H1 (cell line): ENCODE measurements around the gene POLE. TPM values are rescaled to one million over a fixed set of nuclear protein-coding genes. Genes with fewer than 3 reads are reported as not detected.

Source experiments
- CTCF ChIA-PET: fragments of 300-600 bp; sonication (Branson Sonifier 250); formaldehyde crosslinking; loops from one replicate; lab custom pipeline; 2021; ENCODE audit not compliant: partially characterized antibody; lab: Charles Lee
- POLR2A ChIA-PET: fragments of 300-600 bp; sonication (Branson Sonifier 250); formaldehyde crosslinking; loops from one replicate; lab custom pipeline; 2021; ENCODE audit warnings: inconsistent platforms; ENCODE audit not compliant: partially characterized antibody; lab: Charles Lee
- DNase-seq, 2 experiments: peaks; one replicate each; pipeline versions ENCODE4 v3.0.0 to v3.0.0-alpha.2; 2010 to 2022; ENCODE audit warnings: low spot score in 2 of 2, low read depth in 1 of 2, mixed read lengths in 1 of 2
- FAIRE-seq: peaks from 2 replicates; lab custom pipeline; 2011; peaks lifted over from hg19 to GRCh38; lab: Jason Lieb, UNC
- H2AFZ ChIP-seq: 2 replicates; pipeline ENCODE4 v1.8.1; 2012; ENCODE audit warnings: low read length, inconsistent platforms
- H2AK5ac ChIP-seq: 2 replicates; pipeline ENCODE4 v1.6.1; 2013; ENCODE audit warnings: low read depth, low read length
- H2BK120ac ChIP-seq: replicated peaks from 2 replicates; pipeline ENCODE3; 2013; ENCODE audit warnings: low read depth, low read length, inconsistent platforms
- H2BK12ac ChIP-seq: 2 replicates; pipeline ENCODE4 v1.6.1; 2013; ENCODE audit warnings: low read depth, low read length
- H2BK15ac ChIP-seq: 2 replicates; pipeline ENCODE4 v1.6.1; 2013; ENCODE audit warnings: low read length
- H2BK20ac ChIP-seq: 2 replicates; pipeline ENCODE4 v1.6.1; 2013; ENCODE audit warnings: low read length
- H2BK5ac ChIP-seq: 2 replicates; pipeline ENCODE4 v1.6.1; 2013; ENCODE audit warnings: low read depth, low read length
- H3K14ac ChIP-seq: 2 replicates; pipeline ENCODE4 v1.6.1; 2013; ENCODE audit warnings: inconsistent platforms; ENCODE audit not compliant: insufficient read length
- H3K18ac ChIP-seq: 2 replicates; pipeline ENCODE4 v1.6.1; 2013; ENCODE audit warnings: low read length; ENCODE audit errors: extremely low read depth
- H3K23ac ChIP-seq: 2 replicates; pipeline ENCODE4 v1.6.1; 2013; ENCODE audit warnings: inconsistent platforms; ENCODE audit not compliant: insufficient read length
- H3K23me2 ChIP-seq: 2 replicates; pipeline ENCODE4 v1.6.1; 2013; ENCODE audit warnings: low read depth, low read length
- H3K27ac ChIP-seq: 2 replicates; pipeline ENCODE4 v1.6.1; 2011; ENCODE audit warnings: low read depth, low read length, inconsistent platforms
- H3K27me3 ChIP-seq, 4 experiments: replicated peaks in 1 of 4; 1 replicate in 1 of 4; 2 replicates in 3 of 4; pipeline versions ENCODE4 v1.6.1 to v1.8.1; 2011 to 2013; ENCODE audit warnings: low read length in 3 of 4, mild to moderate bottlenecking in 3 of 4, inconsistent platforms in 2 of 4, mixed read lengths in 2 of 4, moderate library complexity in 1 of 4; ENCODE audit not compliant: control insufficient read depth in 3 of 4, insufficient read depth in 3 of 4; ENCODE audit errors: extremely low read depth in 1 of 4
- H3K36me3 ChIP-seq, 4 experiments: 2 replicates each; pipeline versions ENCODE4 v1.6.1 to v1.8.1; 2011 to 2013; ENCODE audit warnings: mild to moderate bottlenecking in 4 of 4, low read length in 3 of 4, moderate library complexity in 2 of 4, control low read depth in 1 of 4, inconsistent platforms in 1 of 4; ENCODE audit not compliant: insufficient read depth in 4 of 4, control insufficient read depth in 2 of 4
- H3K4ac ChIP-seq: replicated peaks from 2 replicates; pipeline ENCODE3; 2013; ENCODE audit warnings: low read length, low read depth, mixed read lengths, inconsistent platforms; ENCODE audit not compliant: insufficient read length
- H3K4me1 ChIP-seq, 4 experiments: replicated peaks in 1 of 4; 1 replicate in 1 of 4; 2 replicates in 3 of 4; pipeline versions ENCODE4 v1.6.1 to v1.8.1; 2011 to 2013; ENCODE audit warnings: low read length in 3 of 4, inconsistent platforms in 2 of 4, mixed read lengths in 1 of 4; ENCODE audit not compliant: insufficient read depth in 4 of 4, control insufficient read depth in 3 of 4
- H3K4me2 ChIP-seq, 2 experiments: 2 replicates each; pipeline versions ENCODE4 v1.6.1 to v1.8.1; 2011 to 2013; ENCODE audit warnings: low read depth in 2 of 2, low read length in 2 of 2, control low read depth in 1 of 2, inconsistent platforms in 1 of 2, mild to moderate bottlenecking in 1 of 2; ENCODE audit not compliant: insufficient read depth in 1 of 2
- H3K4me3 ChIP-seq, 4 experiments: fragments of 200-600, 300-600 bp in 1 of 4; sonication (generic), shearing (Covaris generic), sonication (Bioruptor Twin) in 1 of 4; 2 replicates each; pipeline versions ENCODE4 v1.5.1 to v1.8.1; 2011 to 2016; ENCODE audit warnings: low read length in 4 of 4, low read depth in 3 of 4, control low read depth in 2 of 4, inconsistent platforms in 2 of 4, mild to moderate bottlenecking in 2 of 4, mixed read lengths in 1 of 4, moderate library complexity in 1 of 4; ENCODE audit not compliant: insufficient read depth in 2 of 4; ENCODE audit errors: extremely low read depth in 1 of 4
- H3K56ac ChIP-seq: replicated peaks from 2 replicates; pipeline ENCODE3; 2013; ENCODE audit warnings: low read depth, mild to moderate bottlenecking, mixed read lengths, low read length, inconsistent platforms; ENCODE audit not compliant: insufficient read length
- H3K79me1 ChIP-seq: 2 replicates; pipeline ENCODE4 v1.6.1; 2013; ENCODE audit warnings: low read depth, low read length, control low read depth
- H3K79me2 ChIP-seq, 2 experiments: 2 replicates each; pipeline versions ENCODE4 v1.6.1 to v1.8.1; 2012 to 2013; ENCODE audit warnings: low read length in 2 of 2, mild to moderate bottlenecking in 2 of 2, inconsistent platforms in 1 of 2; ENCODE audit not compliant: insufficient read depth in 2 of 2, control insufficient read depth in 1 of 2
- H3K9ac ChIP-seq, 4 experiments: replicated peaks in 1 of 4; 1 replicate in 1 of 4; 2 replicates in 3 of 4; pipeline versions ENCODE4 v1.6.1 to v1.8.1; 2011 to 2013; ENCODE audit warnings: low read depth in 3 of 4, low read length in 3 of 4, control low read depth in 2 of 4, mild to moderate bottlenecking in 2 of 4, moderate library complexity in 2 of 4, inconsistent platforms in 1 of 4; ENCODE audit errors: extremely low read depth in 1 of 4
- H3K9me3 ChIP-seq, 2 experiments: 2 replicates each; pipeline versions ENCODE4 v1.6.1 to v1.8.1; 2012 to 2013; ENCODE audit warnings: mild to moderate bottlenecking in 2 of 2, moderate library complexity in 2 of 2, control low read depth in 1 of 2, inconsistent platforms in 1 of 2, low read depth in 1 of 2, low read length in 1 of 2, mixed read lengths in 1 of 2; ENCODE audit not compliant: insufficient read depth in 2 of 2
- H4K20me1 ChIP-seq, 2 experiments: replicated peaks in 1 of 2; 2 replicates each; pipeline versions ENCODE3 to v1.8.1; 2011 to 2013; ENCODE audit warnings: inconsistent platforms in 2 of 2, low read length in 2 of 2, mild to moderate bottlenecking in 1 of 2; ENCODE audit not compliant: insufficient read depth in 2 of 2, control insufficient read depth in 1 of 2
- H4K5ac ChIP-seq: 2 replicates; pipeline ENCODE4 v1.6.1; 2013; ENCODE audit warnings: low read length, low read depth, mixed read lengths, inconsistent platforms; ENCODE audit not compliant: insufficient read length
- H4K8ac ChIP-seq: 2 replicates; pipeline ENCODE4 v1.8.0; 2013; ENCODE audit warnings: mild to moderate bottlenecking, moderate library complexity, low read length, inconsistent platforms; ENCODE audit not compliant: insufficient read depth; ENCODE audit errors: extremely low read depth
- H4K91ac ChIP-seq: replicated peaks from 2 replicates; pipeline ENCODE3; 2013; ENCODE audit warnings: low read length, mixed read lengths, inconsistent platforms; ENCODE audit not compliant: insufficient read length
- CEBPB ChIP-seq: IDR thresholded peaks from 2 replicates; pipeline ENCODE4 v1.6.1; 2012; ENCODE audit warnings: low read depth, low read length
- POU5F1 ChIP-seq: IDR thresholded peaks from 2 replicates; pipeline ENCODE4 v1.6.1; 2011; ENCODE audit warnings: low read depth, mild to moderate bottlenecking, low read length, moderate library complexity
- SIN3A ChIP-seq, 2 experiments: IDR thresholded peaks in 1 of 2; conservative IDR thresholded peaks in 1 of 2; 2 replicates each; pipeline ENCODE4 v1.6.1; 2011 to 2012; ENCODE audit warnings: low read length in 2 of 2, improper control_type of control experiment in 1 of 2, low read depth in 1 of 2, mild to moderate bottlenecking in 1 of 2
- SP1 ChIP-seq: IDR thresholded peaks from 2 replicates; pipeline ENCODE4 v1.6.1; 2011; ENCODE audit warnings: low read depth, low read length
- SRF ChIP-seq: IDR thresholded peaks from 2 replicates; pipeline ENCODE4 v1.6.1; 2011; ENCODE audit warnings: mild to moderate bottlenecking, low read depth, low read length, moderate library complexity
- WGBS, 2 experiments: shearing (Covaris generic) in 1 of 2; methylation state at CpG; one replicate each; pipeline versions ENCODE4 v1.1.6 to v1.1.7; 2013 to 2015; ENCODE audit warnings: low lambda C conversion rate in 2 of 2, mixed read lengths in 2 of 2, inconsistent platforms in 1 of 2, low coverage in 1 of 2, missing lambda C conversion rate in 1 of 2; ENCODE audit not compliant: insufficient replicate concordance in 2 of 2, insufficient coverage in 1 of 2, insufficient read length in 1 of 2; ENCODE audit errors: extremely low coverage in 1 of 2, missing lambda C conversion rate in 1 of 2; 5-methylcytosine and 5-hydroxymethylcytosine counted together
- polyA plus RNA-seq, 7 experiments: library from polyadenylated mRNA; depleted of rRNA in 3 of 7; stranded (reverse) in 5 of 7; unstranded in 2 of 7; fragments of >200 nt in 5 of 7; fragments of 200-250 nt in 2 of 7; gene quantifications; 1 replicate in 5 of 7; 2 replicates in 1 of 7; 4 replicates in 1 of 7; pipeline versions ENCODE4 v1.2.1 to v1.2.3, GENCODE V29; 2011 to 2013; ENCODE audit warnings: missing spikeins in 2 of 7, mixed read lengths in 2 of 7
- total RNA-seq: library from RNA; stranded (reverse); fragmentation: NEBNext Ultra II Directional; extraction: Animal tissue kit (Norgen Biotek cat#: 25700); gene quantifications from 2 replicates; pipeline ENCODE4 v1.2.1, GENCODE V29; 2021

Gene POLE
- total and polyA plus RNA-seq, 2 of the 8 experiments (the other 6 are each of a cell fraction or from before 2014, with no cell fraction given) = 59.7 to 115 TPM

DNA sequence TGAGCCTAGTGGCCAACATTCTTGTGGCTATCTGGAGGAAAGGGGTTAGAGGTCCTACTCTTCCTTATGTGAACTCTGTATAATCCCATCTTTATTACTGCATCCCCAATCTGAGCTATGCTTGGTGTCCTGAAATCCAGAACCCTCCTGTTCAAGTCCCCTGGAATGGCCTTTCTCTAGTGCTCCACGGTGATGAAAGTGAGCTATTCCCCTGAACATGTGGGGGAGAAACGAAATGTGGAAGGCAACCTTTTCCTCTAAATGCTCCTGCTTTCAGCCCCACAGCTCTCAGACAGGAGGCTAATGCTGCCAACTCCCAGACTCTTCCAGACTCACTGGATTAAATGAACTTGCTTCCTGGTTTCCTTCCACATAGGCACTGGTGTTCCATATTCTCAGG is 21.0 kb upstream of the POLE start:
- H3K23ac ChIP-seq = no peak overlapping the region
- H3K27ac ChIP-seq = no peak overlapping the region
- no peak overlapping the region for H3K9ac ChIP-seq
- H4K91ac ChIP-seq = no peak overlapping the region
- H3K27me3 ChIP-seq = no peaks in the 10 kb centered on the region
- peaks cover 0 to 2% of the 10 kb centered on the region in 2 experiments for H4K20me1 ChIP-seq
- no peak overlapping the region for H2AK5ac ChIP-seq
- no peak overlapping the region for H3K56ac ChIP-seq
- no peaks in the 10 kb centered on the region; a peak in 2 of 7 replicates for H3K4me1 ChIP-seq
- H2BK12ac ChIP-seq = no peak overlapping the region
- TF ChIP-seq SRF (no peak), POU5F1 (no peak), SIN3A (conservative IDR thresholded peaks at IDR 0.05 in 1 of 2, IDR thresholded peaks at IDR 0.05 in 1 of 2; ENCODE audit: low read depth in 1 of 2, low read length in 2 of 2) (no peak), SP1 (no peak), CEBPB (no peak)
- H3K14ac ChIP-seq = no peak overlapping the region
- peaks cover under 1% of the 10 kb centered on the region for H3K79me1 ChIP-seq
- H3K23me2 ChIP-seq = peaks cover 6% of the 10 kb centered on the region; the same call in 1 of the 2 replicates
- POLR2A ChIA-PET = interaction anchor here (0.7 to 3.8 kb wide), 9 partner anchors 9 to 81 kb away, joined by 3 to 17 read pairs (median 3); no protein-coding TSS in a partner anchor
- H4K5ac ChIP-seq = no peak overlapping the region
- peaks cover 0 to 5% (median 0%) of the 10 kb centered on the region in 4 experiments; a peak in 1 of 8 replicates for H3K36me3 ChIP-seq
- no peak overlapping the region for H4K8ac ChIP-seq
- H3K4ac ChIP-seq = no peak overlapping the region
- H3K79me2 ChIP-seq = peaks cover 7 to 19% of the 10 kb centered on the region in 2 experiments
- H2BK20ac ChIP-seq = no peak overlapping the region
- CTCF ChIA-PET = interaction anchor here (1.1 to 1.2 kb wide), 4 partner anchors 22 to 70 kb away, joined by 3 to 4 read pairs (median 3); no protein-coding TSS in a partner anchor
- H2BK15ac ChIP-seq = no peak overlapping the region
- no peak overlapping the region for H2BK5ac ChIP-seq
- 84% methylated on average over 2 of the region's 2 CpGs; no CpG with 5 or more reads in 1 of the 2 experiments for WGBS, 2 experiments
- no peak overlapping the region for H3K18ac ChIP-seq
- H2AFZ ChIP-seq = no peak overlapping the region
- H3K9me3 ChIP-seq = no peaks in the 10 kb centered on the region; a peak in 1 of 4 replicates
- no peak overlapping the region for H2BK120ac ChIP-seq
- H3K4me3 ChIP-seq = no peak overlapping the region
- FAIRE-seq = no peak
- no peak overlapping the region for H3K4me2 ChIP-seq
- DNase-seq = no peak
